ENCODE measurements around the gene KRTAP9-7. TPM values are rescaled to one million over a fixed set of nuclear protein-coding genes. Genes with fewer than 3 reads are reported as not detected.

KRTAP9-7 gene
- total RNA-seq, 1 experiment from 2014 or later: not detected

- no peak for TF ChIP-seq CTCF (conservative IDR thresholded peaks at IDR 0.05)
- peaks cover 8 to 15% of the 10 kb centered on the region in 2 experiments for H3K4me1 Mint-ChIP-seq
- H3K23me2 ChIP-seq (ENCODE audit: insufficient read length, low read depth, low read length, poor library complexity, severe bottlenecking): no peaks in the 10 kb centered on the region
- peaks cover 8% of the 10 kb centered on the region; the same call in 1 of the 2 replicates for H3K4me1 ChIP-seq (ENCODE audit: insufficient read depth, low read length)
- no peak overlapping the region for H4K5ac ChIP-seq (ENCODE audit: insufficient read length, low read depth, low read length)
- H3K4me3 Mint-ChIP-seq: no peak overlapping the region
- no peak overlapping the region for H3T11ph ChIP-seq (ENCODE audit: low read length)
- H4K91ac ChIP-seq (ENCODE audit: insufficient read length, low read depth, low read length): no peak overlapping the region
- H3K27me3 Mint-ChIP-seq (ENCODE audit: low read depth): peaks cover 2% of the 10 kb centered on the region; the same call in 1 of the 2 replicates
- no peak overlapping the region for H3K4me2 ChIP-seq (ENCODE audit: insufficient read depth, insufficient read length, low read length)
- no peak overlapping the region for H2BK12ac ChIP-seq (ENCODE audit: insufficient read length, low read depth, low read length)
- no peak overlapping the region for H4K8ac ChIP-seq (replicated peaks; ENCODE audit: insufficient read length, low read depth, low read length)
- H2BK15ac ChIP-seq (ENCODE audit: low read depth, low read length): no peak overlapping the region
- H3K27ac Mint-ChIP-seq: no peak overlapping the region
- no peaks in the 10 kb centered on the region for H3K9me3 Mint-ChIP-seq
- H3K79me1 ChIP-seq (ENCODE audit: insufficient read depth, low read depth, low read length, poor library complexity, severe bottlenecking): no peaks in the 10 kb centered on the region
- H2BK5ac ChIP-seq (ENCODE audit: insufficient read length, low read length): no peak overlapping the region
- no peaks in the 10 kb centered on the region for H4K20me1 ChIP-seq (ENCODE audit: control insufficient read depth, insufficient read depth, insufficient read length)
- H3K27me3 ChIP-seq (ENCODE audit: insufficient read depth, low read length): no peaks in the 10 kb centered on the region
- no peaks in the 10 kb centered on the region for H3K9me3 ChIP-seq (ENCODE audit: control insufficient read depth, low read depth, low read length)
- H3K79me2 ChIP-seq (ENCODE audit: insufficient read depth, low read length): no peaks in the 10 kb centered on the region
- no peak overlapping the region for H2BK20ac ChIP-seq (ENCODE audit: low read depth, low read length, poor library complexity, severe bottlenecking)
- no peaks in the 10 kb centered on the region for H3K36me3 Mint-ChIP-seq (ENCODE audit: insufficient read depth in 1 of 3, low read depth in 3 of 3)
- no peak overlapping the region for H2BK120ac ChIP-seq (ENCODE audit: low read depth, low read length, poor library complexity, severe bottlenecking)
- no peak overlapping the region for H3K18ac ChIP-seq (ENCODE audit: insufficient read length, low read depth, low read length)
- H3K56ac ChIP-seq (ENCODE audit: insufficient read length, low read depth, low read length): no peak overlapping the region
- no peak for DNase-seq
- WGBS (ENCODE audit: extremely low coverage, insufficient read length, low lambda C conversion rate): no CpG with 5 or more reads among the region's 2 CpGs
- H3K4ac ChIP-seq (ENCODE audit: low read depth, low read length): no peak overlapping the region
- no peak overlapping the region for H3K9ac ChIP-seq (ENCODE audit: extremely low read depth, insufficient read length, low read length)
- H3K14ac ChIP-seq (ENCODE audit: insufficient read depth, low read length): no peak overlapping the region
- H3K27ac ChIP-seq (ENCODE audit: insufficient read length, low read depth, low read length): no peak overlapping the region
- H2AFZ ChIP-seq (ENCODE audit: low read length): no peak overlapping the region
- H3K23ac ChIP-seq (ENCODE audit: insufficient read length, low read depth, low read length): no peak overlapping the region
- no peak overlapping the region for H2AK5ac ChIP-seq (ENCODE audit: insufficient read length, low read length)
These were observed 9.0 kb downstream of the KRTAP9-7 start for GRCh38 chr17:41284546-41284945.

All from H9 (cell line).